PC-3 (cell line): ENCODE results near the gene APMAP. TPM values are rescaled to one million over a fixed set of nuclear protein-coding genes. Genes with fewer than 3 reads are reported as not detected.

Source experiments
- ATAC-seq: fragments of 200-7000 bp; cut with Tn5 transposase; 2 replicates; pipeline ENCODE4 v1.9.1; 2020; ENCODE audit warnings: mild to moderate bottlenecking, moderate library complexity
- BruUV-seq: library from RNA; stranded (reverse); fragments of 400-500 nt; replicated peaks from 2 replicates; lab custom pipeline; 2021; lab: Mats Ljungman, UMichigan
- CTCF ChIA-PET: fragments of 300-600 bp; sonication (Branson Sonifier 250); formaldehyde crosslinking; loops from one replicate; lab custom pipeline; 2022; ENCODE audit warnings: antibody characterized with exemption; lab: Charles Lee
- POLR2A ChIA-PET: fragments of 300-600 bp; sonication (Branson Sonifier 250); formaldehyde crosslinking; loops from one replicate; lab custom pipeline; 2022; ENCODE audit warnings: antibody characterized with exemption; ENCODE audit not compliant: unreplicated experiment; lab: Charles Lee
- DNase-seq: peaks from one replicate; pipeline ENCODE4 v3.0.0-alpha.2; 2015
- H2AFZ ChIP-seq: fragments of 300-600 bp; sonication (generic); 2 replicates; pipeline ENCODE4 v1.6.0; 2016; ENCODE audit warnings: antibody characterized with exemption, low read length
- H3F3A ChIP-seq: fragments of 300-600 bp; sonication (generic); one replicate; pipeline ENCODE4 v1.6.0; 2017; ENCODE audit warnings: antibody characterized with exemption, low read length, control low read depth, mild to moderate bottlenecking; ENCODE audit not compliant: unreplicated experiment
- H3K27ac ChIP-seq: fragments of 300-600 bp; sonication (generic); 2 replicates; pipeline ENCODE4 v1.5.1; 2016; ENCODE audit warnings: mild to moderate bottlenecking, low read length
- H3K27me3 ChIP-seq: fragments of 300-600 bp; sonication (generic); 2 replicates; pipeline ENCODE4 v1.6.1; 2016; ENCODE audit warnings: low read length, mixed read lengths
- H3K36me3 ChIP-seq: fragments of 300-600 bp; sonication (generic); 2 replicates; pipeline ENCODE4 v1.6.1; 2016; ENCODE audit warnings: low read depth, mixed run types, low read length, mixed read lengths
- H3K4me1 ChIP-seq: fragments of 300-600 bp; sonication (generic); 2 replicates; pipeline ENCODE4 v1.5.1; 2016; ENCODE audit warnings: low read length; ENCODE audit not compliant: insufficient read depth
- H3K4me2 ChIP-seq: fragments of 300-600 bp; sonication (generic); 2 replicates; pipeline ENCODE4 v1.6.0; 2016; ENCODE audit warnings: low read length
- H3K4me3 ChIP-seq: fragments of 300-600 bp; sonication (generic); 2 replicates; pipeline ENCODE4 v1.5.1; 2016; ENCODE audit warnings: mild to moderate bottlenecking, low read length, mixed read lengths
- H3K79me2 ChIP-seq: fragments of 300-600 bp; sonication (generic); 2 replicates; pipeline ENCODE4 v1.6.1; 2017; ENCODE audit warnings: low read length, mixed read lengths
- H3K9ac ChIP-seq: fragments of 300-600 bp; sonication (generic); 2 replicates; pipeline ENCODE4 v1.6.0; 2016; ENCODE audit warnings: mild to moderate bottlenecking, low read length
- H3K9me2 ChIP-seq: fragments of 300-600 bp; sonication (generic); replicated peaks from 2 replicates; pipeline ENCODE4 v1.6.1; 2016; ENCODE audit warnings: mixed run types, low read length, mixed read lengths
- H3K9me3 ChIP-seq: fragments of 300-600 bp; sonication (generic); 2 replicates; pipeline ENCODE4 v1.6.1; 2016; ENCODE audit warnings: low read length, mixed read lengths
- H4K20me1 ChIP-seq: fragments of 300-600 bp; sonication (generic); 2 replicates; pipeline ENCODE4 v1.6.1; 2016; ENCODE audit warnings: low read length, mixed read lengths
- CTCF ChIP-seq: fragments of 300-600 bp; sonication (generic); conservative IDR thresholded peaks from 2 replicates; pipeline ENCODE4 v1.5.1; 2017; ENCODE audit warnings: antibody characterized with exemption, low read depth, mild to moderate bottlenecking, low read length
- EZH2 ChIP-seq: fragments of 300-600 bp; sonication (generic); IDR thresholded peaks from one replicate; pipeline ENCODE4 v1.6.1; 2017; ENCODE audit warnings: antibody characterized with exemption, mild to moderate bottlenecking, low read length; ENCODE audit not compliant: unreplicated experiment
- EZH2phosphoT487 ChIP-seq: fragments of 300-600 bp; sonication (generic); IDR thresholded peaks from 2 replicates; pipeline ENCODE4 v1.6.1; 2018; ENCODE audit warnings: mild to moderate bottlenecking, antibody characterized with exemption, low read length, borderline replicate concordance
- intact Hi-C: fragments of 100-400 bp; cut with micrococcal nuclease; formaldehyde crosslinking; loops from 2 replicates; pipeline ENCODE4 v1.9.0; 2023
- total RNA-seq: library from RNA; depleted of rRNA; stranded (reverse); fragments of >200 nt; gene quantifications from 2 replicates; pipeline ENCODE4 v1.2.3, GENCODE V29; 2014

The APMAP gene
- total RNA-seq, 1 experiment from 2014 or later = 134 TPM

- Histone ChIP-seq H3K4me3 (no peak overlapping the region), H3K27ac (no peak overlapping the region), H3K4me2 (no peak overlapping the region), H4K20me1 (no peaks in the 10 kb centered on the region), H3K36me3 (no peaks in the 10 kb centered on the region), H3K27me3 (no peaks in the 10 kb centered on the region), H3F3A (no peaks in the 10 kb centered on the region), H3K9me2 (no peaks in the 10 kb centered on the region), H3K4me1 (no peaks in the 10 kb centered on the region), H3K79me2 (no peaks in the 10 kb centered on the region), H2AFZ (no peak overlapping the region), H3K9ac (no peak overlapping the region), H3K9me3 (no peaks in the 10 kb centered on the region)
- CTCF ChIA-PET = no interaction called here
- intact Hi-C loops = no loop called here
- no TSS peak for BruUV-seq
- DNase-seq (no peak), ATAC-seq (no peak)
- POLR2A ChIA-PET = no interaction called here
- TF ChIP-seq CTCF (no peak), EZH2phosphoT487 (no peak), EZH2 (no peak)
Observed at GRCh38 chr20:25009218-25010145, 16.9 kb upstream of the APMAP start.

- Histone ChIP-seq H3K27ac (no peak overlapping the region), H3K9me2 (no peaks in the 10 kb centered on the region), H3K9ac (no peak overlapping the region), H3K27me3 (no peaks in the 10 kb centered on the region), H3K4me3 (no peak overlapping the region), H3K79me2 (no peaks in the 10 kb centered on the region), H3K36me3 (no peaks in the 10 kb centered on the region), H3F3A (no peaks in the 10 kb centered on the region), H2AFZ (no peak overlapping the region), H3K4me1 (no peaks in the 10 kb centered on the region), H3K9me3 (no peaks in the 10 kb centered on the region), H3K4me2 (no peak overlapping the region), H4K20me1 (no peaks in the 10 kb centered on the region)
- ATAC-seq = no peak
- intact Hi-C loops = no loop called here
- BruUV-seq = no TSS peak
- no peak for TF ChIP-seq EZH2
- TF ChIP-seq CTCF = no peak
- TF ChIP-seq EZH2phosphoT487 = no peak
- no peak for DNase-seq
- CTCF ChIA-PET = no interaction called here
- POLR2A ChIA-PET = no interaction called here
Observed at GRCh38 chr20:25008388-25009217, 16.1 kb upstream of the APMAP start.
